ENCODE measurements around the gene SLC6A18.
"Not testable (repeated sequence)": the region's sequence is repeated elsewhere in the genome, so short reads cannot be mapped to it uniquely, and the experiment has no call there.

The SLC6A18 gene

DNA sequence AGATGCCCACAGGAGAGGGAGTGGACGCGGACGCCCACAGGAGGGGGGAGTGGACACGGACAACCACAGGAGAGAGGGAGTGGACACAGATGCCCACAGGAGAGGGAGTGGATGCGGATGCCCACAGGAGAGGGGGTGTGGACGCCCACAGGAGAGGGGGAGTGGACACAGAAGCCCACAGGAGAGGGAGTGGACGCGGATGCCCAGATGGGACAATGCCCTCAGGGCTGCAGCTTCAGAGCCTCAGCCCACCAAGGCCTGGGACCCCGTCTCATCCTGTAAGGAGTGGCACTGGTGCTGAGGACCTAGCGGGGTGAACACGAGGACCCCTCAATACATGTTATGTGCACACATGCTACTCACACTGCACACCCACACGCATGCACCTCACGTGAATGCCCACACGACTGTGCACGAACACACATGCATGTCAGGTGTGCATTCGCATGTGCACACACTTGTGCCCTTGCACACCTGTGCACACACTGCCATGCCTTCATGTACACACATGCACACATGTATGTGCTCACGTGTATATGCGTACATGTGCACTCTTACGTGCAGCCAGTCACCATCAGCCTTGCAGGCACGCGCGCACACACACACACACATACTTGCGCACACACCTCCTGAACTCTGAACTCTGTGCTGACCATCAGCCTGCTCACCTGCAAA, 34.8 kb downstream of the SLC6A18 start:
- no peak for DNase-seq

DNA sequence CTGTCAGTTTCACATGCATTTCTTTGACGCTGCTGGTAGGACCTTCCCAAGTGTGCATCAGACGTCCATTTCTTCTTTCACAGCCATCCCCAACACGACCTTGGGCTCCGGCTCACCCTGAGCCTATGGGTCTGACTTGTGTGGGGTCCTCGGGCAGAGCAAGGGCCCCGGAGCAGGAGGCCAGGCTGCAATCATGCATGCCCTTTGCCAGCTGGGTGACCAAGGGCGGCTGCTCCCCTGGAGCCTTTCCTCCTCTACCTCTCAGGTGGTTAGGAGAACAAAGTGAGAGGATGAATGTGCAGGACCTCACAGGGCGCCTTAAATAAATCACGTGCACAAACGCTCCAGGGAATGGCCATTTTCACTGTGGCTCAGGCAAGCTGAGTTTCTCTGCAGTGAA, 36.5 kb downstream of the SLC6A18 start:
- DNase-seq = no peak

- peak; percentile 5 for DNase-seq
Measured at GRCh38 chr5:1262381-1262780, 37.2 kb downstream of the SLC6A18 start.

GRCh38 chr5:1264211-1264610, 39.0 kb downstream of the SLC6A18 start:
- DNase-seq = no peak

DNA sequence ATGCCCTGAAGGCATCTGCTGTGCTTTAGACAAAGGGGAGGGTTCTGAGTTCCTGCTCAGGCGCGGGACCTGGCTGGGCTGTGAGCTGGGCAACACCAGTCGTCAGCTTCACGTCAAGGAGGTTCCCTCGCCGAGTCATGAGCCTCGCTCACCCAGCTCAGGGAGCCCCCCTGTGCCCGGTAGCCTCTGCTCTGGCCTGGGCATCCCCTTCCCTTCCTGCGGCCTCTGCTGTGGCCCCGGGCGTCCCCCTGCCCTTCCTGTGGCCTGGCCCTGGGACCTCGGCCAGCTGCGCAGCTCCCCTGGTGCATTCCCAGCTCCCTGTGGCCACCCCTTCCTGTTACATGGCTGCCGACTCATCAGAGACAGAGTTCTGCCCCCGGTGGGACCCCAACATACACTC, 39.8 kb downstream of the SLC6A18 start:
- DNase-seq = no peak

GRCh38 chr5:1265461-1266455, 40.6 kb downstream of the SLC6A18 start:
- no peak for DNase-seq

DNA sequence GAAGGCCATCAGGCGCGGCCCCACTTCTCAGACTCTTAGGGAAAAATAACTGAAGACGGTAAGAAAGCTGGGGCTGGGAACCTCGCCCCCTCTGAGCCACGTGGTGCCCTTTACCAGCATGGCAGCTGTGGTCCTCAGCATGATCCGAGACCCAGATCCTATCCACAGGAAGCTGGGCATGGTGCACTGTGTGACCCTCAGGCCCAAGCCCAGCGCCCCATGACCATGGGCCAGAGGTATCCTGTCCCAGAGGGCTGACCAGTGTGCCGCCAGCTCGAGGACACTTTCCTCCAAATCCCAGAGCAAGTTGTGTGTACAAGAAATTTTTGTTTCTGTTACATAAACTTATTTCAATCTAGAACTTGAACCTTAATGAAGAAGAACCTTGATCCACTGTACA, 41.6 kb downstream of the SLC6A18 start:
- no peak for DNase-seq

- DNase-seq = not testable (repeated sequence)
Measured at GRCh38 chr5:1267464-1267863, 42.3 kb downstream of the SLC6A18 start.

GRCh38 chr5:1268056-1268455, 42.9 kb downstream of the SLC6A18 start:
- DNase-seq = no peak

DNA sequence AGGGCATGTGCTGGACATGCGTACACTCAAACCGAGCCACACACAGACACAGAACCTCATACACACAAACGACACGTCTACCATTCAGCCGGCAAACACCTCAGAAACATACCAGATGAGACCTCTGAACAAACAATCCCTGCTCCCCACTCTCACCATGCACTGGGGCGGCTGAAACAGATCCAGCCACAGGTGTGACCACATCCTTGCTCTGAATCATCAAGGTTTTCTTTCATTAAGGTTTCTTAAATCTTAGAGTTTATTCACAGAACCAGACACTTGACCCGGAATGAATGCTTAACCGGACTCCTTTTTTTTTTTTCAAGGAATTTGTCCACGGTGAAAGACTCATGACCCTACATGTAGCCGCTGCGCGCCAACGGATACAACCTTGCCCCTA, 43.5 kb downstream of the SLC6A18 start:
- no peak for DNase-seq

DNA sequence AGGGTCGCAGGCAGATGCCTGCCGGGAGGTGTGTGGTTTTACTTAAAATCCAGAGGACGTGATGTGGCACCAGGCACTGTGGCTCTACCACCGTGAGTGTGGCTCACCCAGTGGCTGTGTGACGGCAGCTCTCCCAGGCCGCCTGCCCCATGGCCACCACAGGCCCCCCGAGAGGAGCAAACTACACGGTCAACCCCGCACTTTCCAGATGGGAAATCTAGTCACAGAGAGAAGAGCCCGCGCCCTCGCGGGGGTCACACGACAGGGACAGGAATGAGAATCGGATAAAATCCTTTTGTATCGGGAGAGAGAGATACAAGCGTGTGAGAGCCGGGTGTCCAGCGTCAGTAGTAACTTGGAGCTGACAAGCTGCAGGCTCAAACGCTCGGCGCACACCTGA, 45.2 kb downstream of the SLC6A18 start:
- no peak for DNase-seq

DNA sequence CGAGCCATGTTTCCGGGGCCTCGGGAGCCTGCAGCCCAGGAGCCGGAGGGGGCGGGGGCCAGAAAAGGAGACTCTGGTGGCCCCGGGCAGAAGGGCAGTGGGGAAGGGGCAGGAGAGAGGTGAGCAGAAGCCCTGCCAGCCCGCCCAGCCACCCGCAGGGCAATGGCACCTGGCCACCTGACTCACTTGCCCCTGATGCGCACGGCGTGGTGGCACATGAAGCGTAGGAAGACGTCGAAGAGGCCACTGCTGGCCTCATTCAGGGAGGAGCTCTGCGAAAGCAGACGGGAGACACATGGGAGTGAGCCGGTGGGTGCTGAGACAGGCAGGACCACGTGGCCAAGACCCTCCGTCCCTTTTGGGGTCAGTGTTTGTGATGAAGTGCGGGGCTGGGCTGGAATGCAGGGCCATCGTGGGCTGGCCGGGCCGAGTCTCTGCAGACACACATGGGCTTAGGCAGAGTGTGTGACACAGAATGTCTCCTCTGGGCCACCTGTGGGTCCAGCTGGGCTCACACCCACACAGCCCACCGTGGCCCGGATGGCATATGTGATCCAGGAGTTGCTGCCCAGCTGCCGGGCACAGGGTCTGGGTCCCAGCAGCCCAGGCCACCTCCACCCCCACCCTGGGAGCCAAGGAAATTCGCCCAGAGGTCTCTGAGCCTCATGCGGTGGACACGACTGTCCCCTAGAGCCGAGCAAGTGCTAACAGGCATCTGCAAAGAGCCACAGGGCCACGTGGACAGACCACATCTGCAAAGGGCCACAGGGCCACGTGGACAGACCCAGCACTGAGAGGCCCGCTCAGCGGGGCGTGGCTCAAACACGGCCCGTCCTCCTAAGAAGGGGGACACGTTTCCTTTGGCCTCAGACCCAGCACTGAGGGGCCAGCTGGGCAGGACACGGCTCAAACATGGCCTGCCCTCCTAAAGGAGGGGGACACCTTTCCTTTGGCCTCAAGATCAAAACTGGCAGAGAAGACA, 46.0 kb downstream of the SLC6A18 start:
- no peak for DNase-seq

DNA sequence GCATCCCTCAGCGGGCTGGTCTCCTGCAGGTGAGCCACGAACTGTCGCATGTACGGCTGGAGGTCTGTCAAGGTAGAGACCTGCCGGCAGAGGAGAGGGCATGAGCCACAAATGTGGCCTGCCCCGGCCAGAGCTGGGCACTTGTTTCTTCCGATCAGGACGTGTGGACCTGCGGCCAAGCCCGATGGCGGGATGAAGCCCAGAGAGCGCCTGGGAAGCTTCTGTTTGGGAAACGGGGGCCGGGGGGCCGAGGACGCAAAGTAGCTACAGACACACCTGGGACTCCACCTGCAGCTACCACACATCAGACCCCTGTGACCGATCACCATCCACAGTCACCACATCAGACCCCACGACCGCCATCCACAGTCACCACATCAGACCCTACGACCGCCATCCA, 47.0 kb downstream of the SLC6A18 start:
- DNase-seq = no peak

- DNase-seq = no peak
Measured at GRCh38 chr5:1273745-1274144, 48.6 kb downstream of the SLC6A18 start.

DNA sequence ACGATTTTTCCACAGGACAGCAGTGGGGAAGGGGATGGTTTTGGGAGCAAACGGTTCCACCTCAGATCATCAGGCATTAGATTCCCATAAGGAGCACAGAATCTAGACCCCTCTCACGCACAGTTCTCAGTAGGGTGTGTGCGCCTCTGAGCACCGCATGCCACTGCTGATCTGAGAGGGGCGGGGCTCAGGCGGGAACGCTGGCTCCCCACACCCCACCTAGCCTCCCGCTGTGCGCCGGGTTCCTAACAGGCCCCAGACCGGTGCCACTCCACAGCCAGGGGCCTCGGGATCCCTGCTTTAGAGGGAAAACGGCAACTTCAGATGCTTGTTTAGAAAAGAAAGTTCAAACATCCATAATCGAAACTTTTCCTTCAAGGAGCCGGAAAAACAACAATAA, 49.3 kb downstream of the SLC6A18 start:
- no peak for DNase-seq

DNA sequence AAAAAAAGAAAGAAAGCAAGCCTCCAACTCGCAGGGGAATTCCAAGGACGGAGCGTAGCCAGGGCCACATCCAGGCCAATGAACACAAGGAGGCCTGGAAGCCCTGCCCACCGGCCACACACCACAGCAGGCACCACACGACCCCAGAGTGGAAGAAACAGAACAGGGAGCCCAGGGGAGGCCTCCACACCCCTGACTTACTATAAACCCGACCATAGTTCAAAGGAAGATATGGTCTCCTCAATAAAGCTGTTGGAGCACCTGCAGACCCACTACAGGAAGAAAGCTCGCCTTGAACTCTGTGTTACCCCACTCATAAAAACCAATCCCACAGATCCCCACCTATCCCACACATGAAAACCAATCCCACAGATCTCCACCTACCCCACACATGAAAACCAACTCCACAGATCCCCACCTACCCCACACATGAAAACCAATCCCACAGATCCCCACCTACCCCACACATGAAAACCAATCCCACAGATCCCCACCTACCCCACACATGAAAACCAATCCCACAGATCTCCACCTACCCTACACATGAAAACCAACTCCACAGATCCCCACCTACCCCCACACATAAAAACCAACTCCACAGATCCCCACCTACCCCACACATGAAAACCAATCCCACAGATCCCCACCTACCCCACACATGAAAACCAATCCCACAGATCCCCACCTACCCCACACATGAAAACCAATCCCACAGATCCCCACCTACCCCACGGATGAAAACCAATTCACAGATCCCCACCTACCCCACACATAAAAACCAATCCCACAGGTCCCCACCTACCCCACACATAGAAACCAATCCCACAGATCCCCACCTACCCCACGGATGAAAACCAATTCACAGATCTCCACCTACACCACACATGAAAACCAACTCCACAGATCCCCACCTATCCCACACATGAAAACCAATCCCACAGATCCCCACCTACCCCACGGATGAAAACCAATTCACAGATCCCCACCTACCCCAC, 50.5 kb downstream of the SLC6A18 start:
- DNase-seq = not testable (repeated sequence)

DNA sequence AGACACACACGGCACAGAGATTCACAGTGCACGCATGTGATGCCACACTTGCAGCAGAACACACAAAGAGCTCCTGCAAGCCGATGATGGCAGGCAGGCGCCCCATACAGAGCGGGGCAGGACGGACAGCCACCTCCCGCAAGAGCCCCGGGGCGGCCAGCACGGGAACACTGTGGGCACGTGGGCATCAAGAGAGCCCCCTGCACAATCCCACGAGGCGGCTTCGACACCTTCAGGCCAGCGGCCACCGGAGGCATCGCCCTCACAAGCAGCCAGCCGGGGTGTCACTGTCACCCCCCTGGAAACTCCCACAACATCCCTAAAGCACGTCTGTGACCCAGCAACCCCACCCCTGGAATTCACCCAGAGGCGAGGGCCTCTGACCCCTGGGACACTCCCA, 51.7 kb downstream of the SLC6A18 start:
- no peak for DNase-seq

DNA sequence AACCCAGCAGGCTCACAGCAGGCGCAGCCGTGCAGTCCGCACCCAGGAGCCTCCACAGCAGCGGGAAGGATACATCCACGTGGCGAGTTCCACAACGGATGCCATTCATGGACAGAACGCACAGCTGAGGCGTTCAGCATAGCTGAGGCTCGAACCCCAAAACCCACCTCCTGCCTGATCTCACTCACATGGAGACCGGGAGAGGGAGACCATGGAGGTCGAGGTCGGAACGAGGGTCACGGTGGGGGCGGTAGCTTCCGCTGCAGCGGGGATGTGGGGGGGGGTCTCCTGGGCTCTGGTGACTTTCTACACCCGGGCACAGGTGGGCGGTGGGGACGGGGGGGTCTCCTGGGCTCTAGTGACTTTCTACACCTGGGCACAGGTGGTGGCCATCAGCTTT, 52.1 kb downstream of the SLC6A18 start:
- DNase-seq = no peak

DNA sequence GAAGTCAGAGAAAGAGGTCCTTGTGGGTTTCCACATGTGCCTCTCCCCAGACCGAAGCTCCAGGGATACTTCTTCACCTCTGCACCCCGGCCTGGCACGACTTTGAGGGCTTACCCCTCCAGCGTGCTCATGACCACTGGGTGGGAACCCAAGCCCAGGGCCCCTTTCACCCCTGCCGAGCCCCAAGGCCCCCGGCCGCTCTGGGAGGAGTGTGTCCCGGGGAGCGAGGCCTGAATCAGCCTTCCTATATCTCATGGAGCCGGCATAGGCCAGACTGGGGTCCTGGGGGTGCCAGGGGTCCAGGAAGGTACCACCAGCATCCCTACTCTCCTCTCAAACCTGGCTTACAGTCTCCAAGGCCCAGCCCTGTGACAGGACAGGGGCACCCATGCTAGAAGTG, 52.6 kb downstream of the SLC6A18 start:
- no peak for DNase-seq

DNA sequence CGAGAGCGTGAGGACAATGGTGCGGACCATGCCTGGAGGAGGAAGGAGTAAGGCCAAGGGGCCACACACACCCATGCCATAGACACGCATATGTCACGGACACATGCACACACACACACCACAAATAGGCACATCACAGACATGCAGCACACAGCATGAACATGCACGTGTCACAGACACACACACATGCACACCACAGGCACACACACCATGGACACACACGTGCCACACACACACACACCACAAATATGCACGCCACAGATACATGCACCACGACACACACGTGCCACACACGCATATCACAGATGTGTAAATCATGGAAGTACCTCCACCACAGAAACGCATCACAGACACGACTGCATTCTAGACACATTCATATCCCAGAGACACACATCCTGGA, 53.0 kb downstream of the SLC6A18 start:
- no peak for DNase-seq

DNA sequence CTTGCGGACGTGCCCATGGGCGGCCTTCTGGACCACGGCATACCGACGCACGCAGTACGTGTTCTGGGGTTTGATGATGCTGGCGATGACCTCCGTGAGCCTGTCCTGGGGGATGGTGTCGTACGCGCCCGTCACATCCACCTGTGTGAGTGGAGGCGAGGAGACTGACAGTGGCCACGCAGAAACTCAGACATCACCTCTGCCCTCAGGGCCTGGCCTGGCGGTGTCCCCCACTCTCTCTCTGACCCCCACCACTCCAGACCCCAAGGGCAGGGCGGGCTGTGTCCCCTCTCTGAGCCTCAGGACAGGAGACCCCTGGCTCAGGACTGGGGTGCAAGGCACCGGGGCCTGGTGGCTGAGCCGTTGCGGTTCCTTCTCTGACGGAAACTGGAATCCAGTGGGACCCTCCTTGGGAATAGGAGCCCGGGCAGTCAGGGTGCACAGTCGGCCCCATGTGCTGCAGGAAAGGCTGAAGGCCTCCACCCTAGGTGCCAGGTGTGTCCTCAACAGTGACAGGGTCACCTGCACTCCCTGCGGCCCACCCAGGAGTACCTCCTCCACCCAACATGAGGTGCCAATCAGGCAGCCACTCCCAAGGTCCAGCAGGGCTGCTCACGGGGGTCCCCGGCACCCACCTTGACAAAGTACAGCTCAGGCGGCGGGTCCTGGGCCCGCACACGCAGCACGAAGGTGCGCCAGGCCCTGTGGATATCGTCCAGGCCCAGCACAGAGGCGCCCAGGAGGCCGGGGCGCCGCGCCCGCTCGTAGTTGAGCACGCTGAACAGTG, 53.7 kb downstream of the SLC6A18 start:
- no peak for DNase-seq

Data from fibroblast of skin of right quadriceps (primary cell).